Liver (tissue), 3 donors: ENCODE results near the gene COBL.

Experiments used
- ATF3 ChIP-seq: IDR thresholded peaks from 2 replicates; pipeline ENCODE4 v1.6.1; 2016; ENCODE audit warnings: antibody characterized with exemption
- CTCF ChIP-seq: fragments of 150-350 bp; IDR thresholded peaks from 2 replicates; pipeline ENCODE4 v1.5.1; 2017; ENCODE audit warnings: improper control_type of control experiment, low read depth, low read length; ENCODE audit not compliant: missing input control
- FOXA1 ChIP-seq: IDR thresholded peaks from 2 replicates; pipeline ENCODE4 v1.6.1; 2016; ENCODE audit warnings: antibody characterized with exemption
- GABPA ChIP-seq, 2 donors: IDR thresholded peaks in 1 of 2; conservative IDR thresholded peaks in 1 of 2; 2 replicates each; pipeline ENCODE4 v1.6.1; 2016; ENCODE audit warnings: antibody characterized with exemption in 2 of 2, mild to moderate bottlenecking in 1 of 2, moderate library complexity in 1 of 2
- HNF4A ChIP-seq, 2 donors: conservative IDR thresholded peaks; 2 replicates each; pipeline ENCODE4 v1.6.1; 2016; ENCODE audit warnings: antibody characterized with exemption in 2 of 2, mild to moderate bottlenecking in 2 of 2
- JUND ChIP-seq, 2 donors: IDR thresholded peaks; 2 replicates each; pipeline ENCODE4 v1.6.1; 2016; ENCODE audit warnings: antibody characterized with exemption in 2 of 2
- MAX ChIP-seq: IDR thresholded peaks from 2 replicates; pipeline ENCODE4 v1.6.1; 2016; ENCODE audit warnings: antibody characterized with exemption
- NR2F2 ChIP-seq: IDR thresholded peaks from 2 replicates; pipeline ENCODE4 v1.6.1; 2016; ENCODE audit warnings: antibody characterized with exemption
- RAD21 ChIP-seq, 2 donors: IDR thresholded peaks; 2 replicates each; pipeline ENCODE4 v1.6.1; 2016; ENCODE audit warnings: antibody characterized with exemption in 2 of 2, mild to moderate bottlenecking in 2 of 2
- RXRA ChIP-seq, 2 donors: IDR thresholded peaks; 2 replicates each; pipeline ENCODE4 v1.6.1; 2017 to 2018; ENCODE audit warnings: antibody characterized with exemption in 2 of 2, mild to moderate bottlenecking in 1 of 2
- SP1 ChIP-seq: IDR thresholded peaks from 2 replicates; pipeline ENCODE4 v1.6.1; 2018; ENCODE audit warnings: antibody characterized with exemption, mild to moderate bottlenecking
- TAF1 ChIP-seq: conservative IDR thresholded peaks from 2 replicates; pipeline ENCODE4 v1.6.1; 2016; ENCODE audit warnings: antibody characterized with exemption, mild to moderate bottlenecking
- YY1 ChIP-seq: IDR thresholded peaks from 2 replicates; pipeline ENCODE4 v1.6.1; 2016; ENCODE audit warnings: antibody characterized with exemption, mild to moderate bottlenecking
- TF ChIP-seq, protein P1 (sequence below): IDR thresholded peaks from 2 replicates; pipeline ENCODE4 v1.6.1; 2016; ENCODE audit warnings: antibody characterized with exemption, mild to moderate bottlenecking
- donor health status: healthy.
- donor health status: healthy.

- TF ChIP-seq RXRA (IDR thresholded peaks at IDR 0.05) (no peak), CTCF (no peak), YY1 (no peak), SP1 (no peak), GABPA (IDR thresholded peaks at IDR 0.05 in 1 of 2, conservative IDR thresholded peaks at IDR 0.05 in 1 of 2) (no peak), ATF3 (no peak), FOXA1 (no peak), TAF1 (no peak), MAX (no peak), JUND (IDR thresholded peaks at IDR 0.05) (no peak), HNF4A (conservative IDR thresholded peaks at IDR 0.05) (no peak), RAD21 (IDR thresholded peaks at IDR 0.05) (no peak), NR2F2 (no peak)
- TF ChIP-seq, protein P1, sequence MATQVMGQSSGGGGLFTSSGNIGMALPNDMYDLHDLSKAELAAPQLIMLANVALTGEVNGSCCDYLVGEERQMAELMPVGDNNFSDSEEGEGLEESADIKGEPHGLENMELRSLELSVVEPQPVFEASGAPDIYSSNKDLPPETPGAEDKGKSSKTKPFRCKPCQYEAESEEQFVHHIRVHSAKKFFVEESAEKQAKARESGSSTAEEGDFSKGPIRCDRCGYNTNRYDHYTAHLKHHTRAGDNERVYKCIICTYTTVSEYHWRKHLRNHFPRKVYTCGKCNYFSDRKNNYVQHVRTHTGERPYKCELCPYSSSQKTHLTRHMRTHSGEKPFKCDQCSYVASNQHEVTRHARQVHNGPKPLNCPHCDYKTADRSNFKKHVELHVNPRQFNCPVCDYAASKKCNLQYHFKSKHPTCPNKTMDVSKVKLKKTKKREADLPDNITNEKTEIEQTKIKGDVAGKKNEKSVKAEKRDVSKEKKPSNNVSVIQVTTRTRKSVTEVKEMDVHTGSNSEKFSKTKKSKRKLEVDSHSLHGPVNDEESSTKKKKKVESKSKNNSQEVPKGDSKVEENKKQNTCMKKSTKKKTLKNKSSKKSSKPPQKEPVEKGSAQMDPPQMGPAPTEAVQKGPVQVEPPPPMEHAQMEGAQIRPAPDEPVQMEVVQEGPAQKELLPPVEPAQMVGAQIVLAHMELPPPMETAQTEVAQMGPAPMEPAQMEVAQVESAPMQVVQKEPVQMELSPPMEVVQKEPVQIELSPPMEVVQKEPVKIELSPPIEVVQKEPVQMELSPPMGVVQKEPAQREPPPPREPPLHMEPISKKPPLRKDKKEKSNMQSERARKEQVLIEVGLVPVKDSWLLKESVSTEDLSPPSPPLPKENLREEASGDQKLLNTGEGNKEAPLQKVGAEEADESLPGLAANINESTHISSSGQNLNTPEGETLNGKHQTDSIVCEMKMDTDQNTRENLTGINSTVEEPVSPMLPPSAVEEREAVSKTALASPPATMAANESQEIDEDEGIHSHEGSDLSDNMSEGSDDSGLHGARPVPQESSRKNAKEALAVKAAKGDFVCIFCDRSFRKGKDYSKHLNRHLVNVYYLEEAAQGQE = no peak
Observed at GRCh38 chr7:51256209-51256781, 60.3 kb downstream of the COBL start.
